ENCODE measurements around the gene TTC21A.

Gene TTC21A

GRCh38 chr3:39135170-39135805 lies 27.8 kb downstream of the TTC21A start:
- TF ChIP-seq TOX (CRISPR knock-in tag; IDR thresholded peaks at IDR 0.05; ENCODE audit: borderline replicate concordance) (no peak), ESRRG (CRISPR knock-in tag; IDR thresholded peaks at IDR 0.05) (no peak), CSRNP3 (CRISPR knock-in tag; IDR thresholded peaks at IDR 0.05) (no peak), ISL1 (CRISPR knock-in tag; IDR thresholded peaks at IDR 0.05) (no peak), GLIS3 (CRISPR knock-in tag; IDR thresholded peaks at IDR 0.05) (no peak), SNAI2 (CRISPR knock-in tag; IDR thresholded peaks at IDR 0.05) (no peak), ZNF70 (CRISPR knock-in tag; IDR thresholded peaks at IDR 0.05) (no peak), ZNF8 (CRISPR knock-in tag; IDR thresholded peaks at IDR 0.05) (no peak), PPARA (CRISPR knock-in tag; IDR thresholded peaks at IDR 0.05; ENCODE audit: borderline replicate concordance) (no peak), ZFP30 (CRISPR knock-in tag; IDR thresholded peaks at IDR 0.05) (no peak), PATZ1 (CRISPR knock-in tag; IDR thresholded peaks at IDR 0.05; ENCODE audit: borderline replicate concordance) (no peak), CSDC2 (CRISPR knock-in tag; IDR thresholded peaks at IDR 0.05) (no peak), ZNF565 (CRISPR knock-in tag; conservative IDR thresholded peaks at IDR 0.05; ENCODE audit: low read depth) (no peak), ZC3H10 (CRISPR knock-in tag; IDR thresholded peaks at IDR 0.05) (no peak), TSHZ2 (CRISPR knock-in tag; IDR thresholded peaks at IDR 0.05) (no peak)

GRCh38 chr3:39136533-39137434 lies 29.3 kb downstream of the TTC21A start:
- TF ChIP-seq TCF4 (CRISPR knock-in tag; IDR thresholded peaks at IDR 0.05; ENCODE audit: borderline replicate concordance), result no peak
- TF ChIP-seq TOX (CRISPR knock-in tag; IDR thresholded peaks at IDR 0.05; ENCODE audit: borderline replicate concordance), result no peak
- TF ChIP-seq BACH2 (CRISPR knock-in tag; IDR thresholded peaks at IDR 0.05; ENCODE audit: borderline replicate concordance), result no peak
- TF ChIP-seq ZC3H10 (CRISPR knock-in tag; IDR thresholded peaks at IDR 0.05), result no peak
- no peak for ATAC-seq

More at GRCh38 chr3:39135170-39135805, 27.8 kb downstream of the TTC21A start:
- ATAC-seq, result no peak

- TF ChIP-seq CREB5 (CRISPR knock-in tag; IDR thresholded peaks at IDR 0.05; ENCODE audit: low read depth), result no peak
- no peak for TF ChIP-seq TOX (CRISPR knock-in tag; IDR thresholded peaks at IDR 0.05; ENCODE audit: borderline replicate concordance)
- ATAC-seq, result no peak
These were observed 30.0 kb downstream of the TTC21A start for GRCh38 chr3:39137435-39137936.

All from SK-N-SH treated with all-trans-retinoic acid at 6 μM for 48 hours (cell line).